ENCODE results near the gene BORCS8. TPM values are rescaled to one million over a fixed set of nuclear protein-coding genes. Genes with fewer than 3 reads are reported as not detected.

BORCS8 gene
- total and polyA plus RNA-seq, 2 donors (not counting 3 experiments of a cell fraction or from before 2014, with no cell fraction given) = 37.4 to 45.8 TPM

GRCh38 chr19:19133985-19134384 is 58.0 kb downstream of the BORCS8 start:
- no TSS peak for BruUV-seq (replicated peaks)
- no peak overlapping the region for H3K9ac ChIP-seq (replicated peaks; ENCODE audit: extremely low read depth, insufficient read depth, low read length)
- H3K27ac ChIP-seq (ENCODE audit: insufficient read depth, low read depth, low read length) = no peak overlapping the region
- no peaks in the 10 kb centered on the region for H4K20me1 ChIP-seq (replicated peaks; ENCODE audit: control insufficient read depth, extremely low read depth, insufficient read depth, low read length)
- ChIA-PET CTCF (no interaction called here), POLR2A (no interaction called here)
- peaks cover 8% of the 10 kb centered on the region for H3K4me1 ChIP-seq (ENCODE audit: control insufficient read depth, extremely low read depth, insufficient read depth, low read length)
- FAIRE-seq (no peak), DNase-seq (ENCODE audit: low read depth, low spot score) (no peak)
- dilution Hi-C loops (cut with MboI; ENCODE audit: extremely low pct_ligation_motif_present, low sequenced_read_pairs) = no loop called here
- H3K9me1 ChIP-seq (replicated peaks; ENCODE audit: control insufficient read depth, extremely low read depth, insufficient read depth, low read length) = no peaks in the 10 kb centered on the region
- H3K9me3 ChIP-seq (replicated peaks; ENCODE audit: control insufficient read depth, insufficient read depth, low read length) = no peaks in the 10 kb centered on the region
- H3K4me3 ChIP-seq (replicated peaks in 1 of 3; ENCODE audit: insufficient read depth in 1 of 3, low read depth in 1 of 3, low read length in 3 of 3) = no peak overlapping the region
- no peaks in the 10 kb centered on the region for H3K27me3 ChIP-seq (ENCODE audit: control insufficient read depth in 2 of 2, insufficient read depth in 2 of 2, low read length in 2 of 2)
- H3K36me3 ChIP-seq (ENCODE audit: control insufficient read depth in 2 of 2, extremely low read depth in 1 of 2, insufficient read depth in 2 of 2, low read length in 2 of 2) = no peaks in the 10 kb centered on the region
- H3K4me2 ChIP-seq (ENCODE audit: insufficient read depth, low read length) = no peak overlapping the region
- no peak overlapping the region for H2AFZ ChIP-seq (ENCODE audit: low read depth, low read length)
- TF ChIP-seq MAX (IDR thresholded peaks at IDR 0.05; ENCODE audit: insufficient read depth, insufficient read length) (no peak), POLR2A (IDR thresholded peaks at IDR 0.05; ENCODE audit: low read depth, low read length) (no peak), GATA2 (IDR thresholded peaks at IDR 0.05; ENCODE audit: insufficient read depth, insufficient read length, low read depth, low read length) (no peak), FOS (IDR thresholded peaks at IDR 0.05; ENCODE audit: borderline replicate concordance, insufficient read depth, low read length) (no peak)
- intact Hi-C loops (cut with micrococcal nuclease) = no loop called here
- H3K79me2 ChIP-seq (ENCODE audit: control insufficient read depth, insufficient read depth, low read length) = no peaks in the 10 kb centered on the region

GRCh38 chr19:19132912-19133311 is 59.0 kb downstream of the BORCS8 start:
- TF ChIP-seq POLR2A (IDR thresholded peaks at IDR 0.05; ENCODE audit: low read depth, low read length) (no peak), MAX (IDR thresholded peaks at IDR 0.05; ENCODE audit: insufficient read depth, insufficient read length) (no peak), CTCF (IDR thresholded peaks at IDR 0.05; ENCODE audit: extremely low read depth in 1 of 2, insufficient read depth in 1 of 2, low read depth in 1 of 2, low read length in 2 of 2) (no peak), JUN (IDR thresholded peaks at IDR 0.05; ENCODE audit: borderline replicate concordance, insufficient read depth, insufficient read length, low read depth) (no peak), MYC (IDR thresholded peaks at IDR 0.05; ENCODE audit: low read depth, low read length) (no peak), GATA2 (IDR thresholded peaks at IDR 0.05; ENCODE audit: insufficient read depth, insufficient read length, low read depth, low read length) (no peak), FOS (IDR thresholded peaks at IDR 0.05; ENCODE audit: borderline replicate concordance, insufficient read depth, low read length) (no peak), POLR2AphosphoS5 (IDR thresholded peaks at IDR 0.05; ENCODE audit: insufficient read depth, low read depth, low read length) (no peak), EZH2 (IDR thresholded peaks at IDR 0.05; ENCODE audit: borderline replicate concordance, low read depth, low read length, severe bottlenecking) (no peak)
- dilution Hi-C loops (cut with MboI; ENCODE audit: extremely low pct_ligation_motif_present, low sequenced_read_pairs) = no loop called here

More at GRCh38 chr19:19132912-19133311, 59.0 kb downstream of the BORCS8 start:
- intact Hi-C loops (cut with micrococcal nuclease) = no loop called here
- no peaks in the 10 kb centered on the region for H3K9me1 ChIP-seq (replicated peaks; ENCODE audit: control insufficient read depth, extremely low read depth, insufficient read depth, low read length)
- no peak overlapping the region for H3K9ac ChIP-seq (replicated peaks; ENCODE audit: extremely low read depth, insufficient read depth, low read length)
- H3K27ac ChIP-seq (ENCODE audit: insufficient read depth, low read depth, low read length) = no peak overlapping the region
- no peaks in the 10 kb centered on the region for H3K79me2 ChIP-seq (ENCODE audit: control insufficient read depth, insufficient read depth, low read length)
- no peaks in the 10 kb centered on the region for H3K9me3 ChIP-seq (replicated peaks; ENCODE audit: control insufficient read depth, insufficient read depth, low read length)
- H3K4me3 ChIP-seq (replicated peaks in 1 of 3; ENCODE audit: insufficient read depth in 1 of 3, low read depth in 1 of 3, low read length in 3 of 3) = no peak overlapping the region
- no TSS peak for BruUV-seq (replicated peaks)
- CTCF ChIA-PET = interaction anchor here (0.7 kb wide), 1 partner anchor 17 kb away, joined by 3 read pairs; no protein-coding TSS in a partner anchor
- no peaks in the 10 kb centered on the region for H3K27me3 ChIP-seq (ENCODE audit: control insufficient read depth in 2 of 2, insufficient read depth in 2 of 2, low read length in 2 of 2)
- H3K4me2 ChIP-seq (ENCODE audit: insufficient read depth, low read length) = no peak overlapping the region
- DNase-seq (ENCODE audit: low read depth, low spot score) = no peak
- H3K4me1 ChIP-seq (ENCODE audit: control insufficient read depth, extremely low read depth, insufficient read depth, low read length) = peaks cover 5% of the 10 kb centered on the region
- H4K20me1 ChIP-seq (replicated peaks; ENCODE audit: control insufficient read depth, extremely low read depth, insufficient read depth, low read length) = no peaks in the 10 kb centered on the region
- POLR2A ChIA-PET = no interaction called here
- FAIRE-seq = no peak
- H3K36me3 ChIP-seq (ENCODE audit: control insufficient read depth in 2 of 2, extremely low read depth in 1 of 2, insufficient read depth in 2 of 2, low read length in 2 of 2) = no peaks in the 10 kb centered on the region
- no peak overlapping the region for H2AFZ ChIP-seq (ENCODE audit: low read depth, low read length)
